ENCODE results near the gene ZNF526.

Gene ZNF526

GRCh38 chr19:42219812-42220750, at the start of gene ZNF526:
Gene ZNF526, plus strand, starts transcription at chr19:42220312. Its CDS starts 4,092 bp downstream, at chr19:42224404.
- DNase-seq (ENCODE audit: extremely low read depth in 1 of 2, low read depth in 1 of 2), result peak; percentile 96 to 97

- no peak for DNase-seq (ENCODE audit: extremely low read depth in 1 of 2, low read depth in 1 of 2)
Observed at GRCh38 chr19:42170715-42171114, 49.4 kb upstream of the ZNF526 start.

GRCh38 chr19:42172261-42172660, 47.9 kb upstream of the ZNF526 start:
- DNase-seq (ENCODE audit: extremely low read depth in 1 of 2, low read depth in 1 of 2), result no peak

GRCh38 chr19:42173695-42174094, 46.4 kb upstream of the ZNF526 start:
- no peak for DNase-seq (ENCODE audit: extremely low read depth in 1 of 2, low read depth in 1 of 2)

- no peak for DNase-seq (ENCODE audit: extremely low read depth in 1 of 2, low read depth in 1 of 2)
Observed at GRCh38 chr19:42174188-42174587, 45.9 kb upstream of the ZNF526 start.

- DNase-seq (ENCODE audit: extremely low read depth in 1 of 2, low read depth in 1 of 2), result no peak
Observed at GRCh38 chr19:42174958-42175734, 45.0 kb upstream of the ZNF526 start.

GRCh38 chr19:42175952-42176648, 44.0 kb upstream of the ZNF526 start:
- DNase-seq (ENCODE audit: extremely low read depth in 1 of 2, low read depth in 1 of 2), result no peak

- DNase-seq (ENCODE audit: extremely low read depth in 1 of 2, low read depth in 1 of 2), result no peak
Observed at GRCh38 chr19:42176649-42176989, 43.5 kb upstream of the ZNF526 start.

GRCh38 chr19:42176990-42177685, 43.0 kb upstream of the ZNF526 start:
- DNase-seq (ENCODE audit: extremely low read depth in 1 of 2, low read depth in 1 of 2), result peak; percentile 48 to 69

- no peak for DNase-seq (ENCODE audit: extremely low read depth in 1 of 2, low read depth in 1 of 2)
Observed at GRCh38 chr19:42177686-42178019, 42.5 kb upstream of the ZNF526 start.

- DNase-seq (ENCODE audit: extremely low read depth in 1 of 2, low read depth in 1 of 2), result no peak
Observed at GRCh38 chr19:42178791-42179674, 41.1 kb upstream of the ZNF526 start.

GRCh38 chr19:42184401-42184861, 35.7 kb upstream of the ZNF526 start:
- DNase-seq (ENCODE audit: extremely low read depth in 1 of 2, low read depth in 1 of 2), result peak in 1 of 2 donors; percentile 62

- no peak for DNase-seq (ENCODE audit: extremely low read depth in 1 of 2, low read depth in 1 of 2)
Observed at GRCh38 chr19:42185277-42185676, 34.8 kb upstream of the ZNF526 start.

GRCh38 chr19:42188665-42189064, 31.4 kb upstream of the ZNF526 start:
- DNase-seq (ENCODE audit: extremely low read depth in 1 of 2, low read depth in 1 of 2), result no peak

GRCh38 chr19:42189133-42189532, 31.0 kb upstream of the ZNF526 start:
- no peak for DNase-seq (ENCODE audit: extremely low read depth in 1 of 2, low read depth in 1 of 2)

GRCh38 chr19:42191330-42191729, 28.8 kb upstream of the ZNF526 start:
- no peak for DNase-seq (ENCODE audit: extremely low read depth in 1 of 2, low read depth in 1 of 2)

GRCh38 chr19:42191855-42192254, 28.3 kb upstream of the ZNF526 start:
- no peak for DNase-seq (ENCODE audit: extremely low read depth in 1 of 2, low read depth in 1 of 2)

- DNase-seq (ENCODE audit: extremely low read depth in 1 of 2, low read depth in 1 of 2), result no peak
Observed at GRCh38 chr19:42193294-42193693, 26.8 kb upstream of the ZNF526 start.

- no peak for DNase-seq (ENCODE audit: extremely low read depth in 1 of 2, low read depth in 1 of 2)
Observed at GRCh38 chr19:42193706-42194105, 26.4 kb upstream of the ZNF526 start.

Measured in stimulated activated CD8-positive, alpha-beta memory T cell treated with anti-CD3 and anti-CD28 coated beads, Interleukin-7, amount 100 ng/mL, for 48 hours (primary cell).